Motor neuron (in vitro differentiated cells): ENCODE measurements around the gene TMEM108. TPM values are rescaled to one million over a fixed set of nuclear protein-coding genes. Genes with fewer than 3 reads are reported as not detected.
A peak's percentile ranks its signal among the peaks of the same experiment; 100 is the strongest.

Source experiments
- ATAC-seq, 8 experiments: fragments of 200-7000 bp; cut with Tn5 transposase; replicated peaks in 6 of 8; 2 replicates each; pipeline ENCODE4 v1.8.0; 2021; ENCODE audit warnings: mild to moderate bottlenecking in 8 of 8, moderate library complexity in 8 of 8
- H3K27ac ChIP-seq, 2 donors: fragments of 250-450 bp; sonication (Bioruptor Pico); 2 replicates each; pipeline ENCODE4 v1.9.0; 2021; ENCODE audit warnings: antibody characterized with exemption in 2 of 2, mild to moderate bottlenecking in 2 of 2, moderate library complexity in 1 of 2
- H3K4me1 ChIP-seq, 2 donors: fragments of 250-450 bp; sonication (Bioruptor Pico); replicated peaks in 1 of 2; 2 replicates each; pipeline ENCODE4 v1.6.1; 2021; ENCODE audit warnings: antibody characterized with exemption in 2 of 2, mild to moderate bottlenecking in 2 of 2, moderate library complexity in 1 of 2
- H3K4me3 ChIP-seq, 5 donors: fragments of 250-450 bp; sonication (Bioruptor Pico); 2 replicates each; pipeline ENCODE4 v1.9.0; 2021; ENCODE audit warnings: antibody characterized with exemption in 5 of 5, mild to moderate bottlenecking in 5 of 5, moderate library complexity in 4 of 5
- WGBS, 10 experiments: fragments of 450-650 bp; shearing (Covaris generic); methylation state at CpG; one replicate each; pipeline ENCODE4 v1.0.0; 2022; 5-methylcytosine and 5-hydroxymethylcytosine counted together
- in situ Hi-C, 9 experiments: fragments of 400-800 bp; cut with MboI; loops; one replicate each; pipeline ENCODE4 v1.15.0; 2021; ENCODE audit warnings: low sequenced_read_pairs in 9 of 9, low pct_unique_long_range_greater_than_20kb in 2 of 9; ENCODE audit not compliant: unreplicated experiment in 9 of 9
- total RNA-seq, 8 experiments: library from RNA; unstranded; fragments of 300-600 nt; gene quantifications; 2 replicates each; pipeline versions ENCODE4 v1.2.3 to v1.2.4, GENCODE V29; 2022

The TMEM108 gene
- total RNA-seq, 8 experiments from 2014 or later, result 0.51 to 28.4 (median 2.9) TPM

GRCh38 chr3:133125802-133126201 lies 87.6 kb downstream of the TMEM108 start:
- no peak overlapping the region for H3K27ac ChIP-seq
- in situ Hi-C loops, result no loop called here
- H3K4me1 ChIP-seq, result peaks cover 7 to 8% of the 10 kb centered on the region in 2 donors
- no peak overlapping the region for H3K4me3 ChIP-seq
- ATAC-seq, result no peak
- WGBS, 10 experiments, result 0 to 100% (median 92%) methylated on average over 1 to 2 of the region's 2 CpGs; no CpG with 5 or more reads in 2 of the 10 experiments

GRCh38 chr3:133127381-133127780 lies 89.2 kb downstream of the TMEM108 start:
- Histone ChIP-seq H3K27ac (no peak overlapping the region), H3K4me1 (peaks cover 0 to 8% of the 10 kb centered on the region in 2 donors), H3K4me3 (no peak overlapping the region)
- 0 to 100% (median 94%) methylated on average over 1 to 2 of the region's 2 CpGs; no CpG with 5 or more reads in 5 of the 10 experiments for WGBS, 10 experiments
- in situ Hi-C loops, result no loop called here
- no peak for ATAC-seq

GRCh38 chr3:133130168-133130567 lies 92.0 kb downstream of the TMEM108 start:
- H3K4me1 ChIP-seq, result no peaks in the 10 kb centered on the region
- in situ Hi-C loops, result no loop called here
- peak in 2 of 8 experiments; percentile 91 to 98 for ATAC-seq

GRCh38 chr3:133135306-133135705 lies 97.1 kb downstream of the TMEM108 start:
- 7 to 83% (median 62%) methylated on average over 1 to 5 of the region's 5 CpGs for WGBS, 10 experiments
- no peak overlapping the region for H3K4me3 ChIP-seq
- H3K4me1 ChIP-seq, result peaks cover 0 to 3% of the 10 kb centered on the region in 2 donors
- in situ Hi-C loops, result no loop called here
- H3K27ac ChIP-seq, result no peak overlapping the region
- no peak for ATAC-seq

More at GRCh38 chr3:133130168-133130567, 92.0 kb downstream of the TMEM108 start:
- Histone ChIP-seq H3K4me3 (no peak overlapping the region), H3K27ac (no peak overlapping the region)
- 40 to 80% (median 67%) methylated on average over 1 of the region's 1 CpG; no CpG with 5 or more reads in 7 of the 10 experiments for WGBS, 10 experiments

DNA sequence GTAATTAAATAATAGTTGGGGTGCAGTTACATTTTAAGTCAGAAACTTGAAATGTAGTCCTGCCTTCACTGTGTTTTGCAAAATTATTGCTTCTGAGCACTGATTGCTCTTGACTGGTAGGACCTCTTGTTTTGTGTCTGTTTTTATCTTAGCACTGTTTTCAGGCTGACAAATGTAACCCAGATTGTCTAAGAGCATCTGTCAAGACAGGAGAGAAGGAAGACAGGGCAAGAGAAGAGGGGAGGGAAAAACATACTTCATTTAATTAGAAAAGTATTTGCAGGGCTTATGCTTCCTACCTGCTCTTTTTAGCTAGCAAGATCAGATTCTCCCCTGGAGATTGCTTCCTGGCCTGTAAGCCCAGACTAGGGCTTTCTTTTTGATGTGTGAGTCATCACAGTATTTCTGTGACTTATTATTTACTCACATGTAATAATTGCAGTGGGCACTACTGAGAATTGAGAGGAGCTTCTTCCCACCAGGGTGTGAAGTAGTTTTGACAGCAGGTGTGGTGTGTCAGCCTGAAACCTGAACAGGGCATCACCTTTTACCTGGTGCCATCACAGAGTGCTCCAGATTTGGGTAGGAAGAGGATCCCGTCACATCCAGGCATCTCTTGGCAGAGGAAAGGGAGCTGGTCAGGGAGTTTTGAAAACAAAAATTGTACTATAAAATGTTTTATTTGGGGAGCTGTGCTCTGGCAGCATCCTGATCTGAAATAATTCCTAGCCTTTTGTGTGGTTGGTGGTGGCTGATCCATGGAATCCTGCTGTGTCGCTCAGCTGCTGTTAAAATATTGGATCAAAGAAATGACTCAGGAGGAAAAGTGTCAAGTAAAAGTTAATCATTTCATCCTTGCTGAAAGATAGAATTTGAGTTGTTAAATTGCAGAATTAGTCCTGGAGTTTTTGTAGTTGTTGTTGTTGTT lies 98.2 kb downstream of the TMEM108 start:
- peaks cover 0 to 8% of the 10 kb centered on the region in 2 donors for H3K4me1 ChIP-seq
- in situ Hi-C loops, result no loop called here
- 40 to 100% (median 80%) methylated on average over 1 to 2 of the region's 2 CpGs; no CpG with 5 or more reads in 5 of the 10 experiments for WGBS, 10 experiments
- no peak overlapping the region for H3K27ac ChIP-seq
- no peak overlapping the region for H3K4me3 ChIP-seq
- ATAC-seq, result peak in 5 of 8 experiments; percentile 48 to 69 (median 58)

DNA sequence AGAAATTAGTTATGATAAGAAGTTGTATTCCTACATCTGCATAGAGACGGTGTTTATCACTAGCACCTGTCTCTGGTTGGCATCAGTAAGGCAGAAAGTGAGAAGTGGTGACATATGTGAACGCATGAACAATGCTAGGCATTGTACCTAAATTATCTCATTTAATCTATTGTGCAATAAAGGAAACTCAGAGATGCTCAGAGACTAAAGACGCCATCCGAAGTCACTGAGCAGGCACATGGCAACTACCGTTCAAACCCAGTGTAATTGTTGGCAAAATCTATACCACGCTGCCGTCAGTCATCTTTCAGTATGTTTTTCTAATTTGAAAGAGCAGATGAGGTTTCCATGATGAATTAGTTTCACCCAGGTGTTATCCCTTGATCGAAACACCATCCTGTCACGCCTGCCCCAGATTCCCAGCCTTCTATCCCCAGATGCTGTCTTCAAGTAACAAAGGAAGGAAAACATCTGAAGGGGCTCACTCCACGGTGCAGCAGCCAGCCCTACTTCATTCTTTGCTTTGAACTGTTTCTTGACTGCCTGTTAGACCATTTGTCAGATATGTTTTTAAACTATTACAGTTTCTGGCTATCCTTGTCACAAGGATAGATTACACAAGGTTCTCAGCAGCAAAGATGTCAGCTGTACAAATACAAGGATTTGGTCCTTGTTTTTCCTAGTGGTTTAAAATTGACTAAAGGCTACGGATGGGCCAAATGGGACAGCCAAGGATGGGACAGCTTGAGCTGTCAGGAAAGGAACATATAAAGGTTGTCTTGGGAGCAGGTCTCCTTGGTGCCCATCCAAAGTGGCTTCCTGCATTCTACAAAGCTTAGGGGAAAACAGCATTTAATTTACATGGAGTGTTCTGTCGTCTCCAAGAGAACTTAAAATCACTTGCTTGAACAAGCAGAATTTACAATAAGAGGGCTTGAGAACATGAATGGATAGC lies 99.1 kb downstream of the TMEM108 start:
- peaks cover 0 to 8% of the 10 kb centered on the region in 2 donors for H3K4me1 ChIP-seq
- no peak overlapping the region for H3K4me3 ChIP-seq
- ATAC-seq, result peak in 3 of 8 experiments; percentile 35 to 88 (median 53)
- no peak overlapping the region for H3K27ac ChIP-seq
- 20 to 93% (median 67%) methylated on average over 1 to 11 of the region's 12 CpGs for WGBS, 10 experiments
- in situ Hi-C loops, result no loop called here

DNA sequence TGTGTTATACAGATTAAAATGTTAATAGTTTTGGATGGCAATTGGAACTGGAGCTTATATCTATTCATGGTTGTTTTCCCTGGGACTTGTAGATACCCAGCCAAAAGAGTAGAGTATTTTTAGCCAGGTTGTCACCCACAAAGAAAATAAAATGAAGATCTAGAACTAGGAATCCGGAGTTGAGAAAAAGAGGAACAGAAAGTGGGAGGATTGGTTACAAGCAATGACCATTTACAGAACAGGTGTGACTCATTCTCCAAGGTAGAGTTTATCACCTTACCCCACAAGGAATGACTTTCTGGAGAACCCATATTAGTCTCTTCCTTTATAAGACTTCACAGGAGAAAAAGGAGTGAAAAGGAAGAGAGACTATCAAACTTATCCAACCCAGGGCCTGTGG lies 99.8 kb downstream of the TMEM108 start:
- Histone ChIP-seq H3K4me1 (peaks cover 0 to 8% of the 10 kb centered on the region in 2 donors), H3K4me3 (no peak overlapping the region), H3K27ac (no peak overlapping the region)
- no peak for ATAC-seq
- WGBS, 10 experiments, result 0 to 100% (median 64%) methylated on average over 1 of the region's 1 CpG; no CpG with 5 or more reads in 2 of the 10 experiments
- in situ Hi-C loops, result no loop called here

DNA sequence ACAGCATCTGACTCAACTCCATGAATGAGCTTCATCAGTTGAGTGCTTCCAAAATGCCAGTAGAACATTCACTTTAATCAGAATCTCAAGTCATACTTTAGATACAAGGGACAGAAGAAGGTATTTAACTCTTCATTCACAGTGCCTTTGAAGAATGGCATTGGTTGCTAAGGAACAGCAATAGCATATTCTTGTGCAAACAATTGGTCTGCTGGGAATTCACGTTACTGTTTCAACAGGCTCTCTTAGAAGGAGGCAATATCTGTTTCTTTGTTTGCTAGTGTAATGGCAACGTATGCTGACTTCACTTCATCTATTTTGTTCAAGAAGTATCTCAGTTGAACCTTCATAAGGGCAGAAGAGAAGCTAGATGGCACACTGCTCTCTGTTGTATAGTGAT lies 113.9 kb downstream of the TMEM108 start:
- in situ Hi-C loops, result no loop called here
- WGBS, 10 experiments, result 0 to 38% (median 8%) methylated on average over 1 to 2 of the region's 2 CpGs; no CpG with 5 or more reads in 1 of the 10 experiments
- peak in 2 of 8 experiments; percentile 22 to 93 for ATAC-seq

GRCh38 chr3:133152681-133153220 lies 114.6 kb downstream of the TMEM108 start:
- 0 to 100% (median 75%) methylated on average over 1 to 2 of the region's 2 CpGs; no CpG with 5 or more reads in 1 of the 10 experiments for WGBS, 10 experiments
- in situ Hi-C loops, result no loop called here
- H3K4me1 ChIP-seq, result peaks cover 6 to 10% of the 10 kb centered on the region in 2 donors
- no peak for ATAC-seq
- no peak overlapping the region for H3K27ac ChIP-seq
- no peak overlapping the region for H3K4me3 ChIP-seq

More for the DNA sequence above, 113.9 kb downstream of the TMEM108 start:
- H3K4me1 ChIP-seq, result peaks cover 6 to 10% of the 10 kb centered on the region in 2 donors
- no peak overlapping the region for H3K4me3 ChIP-seq
- H3K27ac ChIP-seq, result no peak overlapping the region

DNA sequence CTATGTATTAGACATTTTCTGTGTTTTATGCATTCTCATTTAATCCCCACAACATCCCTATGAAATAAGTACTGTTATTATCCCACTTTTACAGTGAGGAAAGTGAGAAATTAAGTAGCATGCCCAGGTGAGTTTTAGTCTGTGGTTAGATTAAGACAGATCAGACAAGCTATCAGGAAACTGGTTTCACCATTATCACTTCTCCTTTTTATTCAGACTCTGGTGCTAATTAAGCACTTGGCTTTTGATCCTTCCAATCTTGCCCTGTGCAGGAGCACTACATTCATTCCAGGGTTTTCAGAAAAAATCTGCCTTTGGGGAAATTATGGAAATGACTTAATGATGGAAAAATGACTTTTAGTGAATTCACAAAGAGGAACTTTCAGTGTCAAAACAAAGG lies 115.2 kb downstream of the TMEM108 start:
- H3K4me3 ChIP-seq, result no peak overlapping the region
- H3K4me1 ChIP-seq, result peaks cover 6 to 10% of the 10 kb centered on the region in 2 donors
- no peak overlapping the region for H3K27ac ChIP-seq
- in situ Hi-C loops, result no loop called here
- ATAC-seq, result no peak

GRCh38 chr3:133157716-133158115 lies 119.5 kb downstream of the TMEM108 start:
- 0 to 100% (median 76%) methylated on average over 1 to 2 of the region's 2 CpGs; no CpG with 5 or more reads in 4 of the 10 experiments for WGBS, 10 experiments
- H3K4me3 ChIP-seq, result no peak overlapping the region
- in situ Hi-C loops, result no loop called here
- H3K27ac ChIP-seq, result no peak overlapping the region
- peaks cover 7 to 11% of the 10 kb centered on the region in 2 donors for H3K4me1 ChIP-seq
- ATAC-seq, result no peak

DNA sequence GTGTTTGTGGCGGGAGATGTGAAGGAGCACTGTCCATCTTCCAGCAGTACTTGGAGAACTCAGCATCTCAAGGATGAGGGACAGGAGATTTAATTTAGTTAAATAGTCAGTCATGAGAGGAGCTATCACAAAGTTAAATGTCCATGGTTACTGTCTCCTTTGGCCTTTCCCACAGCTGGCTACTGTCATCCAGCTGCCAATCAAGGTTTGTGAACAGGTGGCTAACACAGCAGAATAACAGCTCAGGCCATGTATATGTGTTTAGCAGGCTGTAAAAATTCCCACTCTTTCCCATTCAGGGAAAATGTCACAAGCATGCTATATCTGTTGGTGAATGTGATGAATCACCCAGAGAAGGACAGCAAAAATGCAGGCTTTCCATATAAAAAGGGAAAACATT lies 120.5 kb downstream of the TMEM108 start:
- no peak for ATAC-seq
- Histone ChIP-seq H3K4me1 (peaks cover 11 to 15% of the 10 kb centered on the region in 2 donors), H3K4me3 (no peak overlapping the region), H3K27ac (no peak overlapping the region)
- in situ Hi-C loops, result no loop called here
- WGBS, 10 experiments, result 14 to 100% (median 100%) methylated on average over 1 of the region's 1 CpG; no CpG with 5 or more reads in 3 of the 10 experiments
